H9 (cell line): ENCODE data around the gene CHMP4B. TPM values are rescaled to one million over a fixed set of nuclear protein-coding genes. Genes with fewer than 3 reads are reported as not detected.

Experiments
- DNase-seq: peaks from one replicate; pipeline ENCODE4 v3.0.0-alpha.2; 2017
- H2AFZ ChIP-seq: one replicate; pipeline ENCODE4 v1.6.1; 2013; ENCODE audit warnings: mild to moderate bottlenecking, low read length, control low read depth, moderate library complexity
- H2AK5ac ChIP-seq: 2 replicates; pipeline ENCODE4 v1.6.1; 2013; ENCODE audit warnings: low read length, control low read depth, mixed read lengths; ENCODE audit not compliant: insufficient read length
- H2BK120ac ChIP-seq: one replicate; pipeline ENCODE4 v1.6.1; 2013; ENCODE audit warnings: low read depth, mild to moderate bottlenecking, low read length, control low read depth, inconsistent platforms; ENCODE audit not compliant: poor library complexity, severe bottlenecking
- H2BK12ac ChIP-seq: 2 replicates; pipeline ENCODE4 v1.6.1; 2013; ENCODE audit warnings: low read length, control low read depth, mixed read lengths, low read depth; ENCODE audit not compliant: insufficient read length
- H2BK15ac ChIP-seq: 2 replicates; pipeline ENCODE4 v1.6.1; 2013; ENCODE audit warnings: low read depth, low read length, control low read depth
- H2BK20ac ChIP-seq: one replicate; pipeline ENCODE4 v1.6.1; 2013; ENCODE audit warnings: low read depth, mild to moderate bottlenecking, low read length, control low read depth, inconsistent platforms; ENCODE audit not compliant: poor library complexity, severe bottlenecking
- H2BK5ac ChIP-seq: 2 replicates; pipeline ENCODE4 v1.6.1; 2013; ENCODE audit warnings: low read length, control low read depth, mixed read lengths; ENCODE audit not compliant: insufficient read length
- H3K14ac ChIP-seq: 2 replicates; pipeline ENCODE4 v1.6.1; 2013; ENCODE audit warnings: low read length, control low read depth; ENCODE audit not compliant: insufficient read depth
- H3K18ac ChIP-seq: 2 replicates; pipeline ENCODE4 v1.6.1; 2013; ENCODE audit warnings: low read depth, mild to moderate bottlenecking, mixed read lengths, low read length, control low read depth; ENCODE audit not compliant: insufficient read length
- H3K23ac ChIP-seq: 2 replicates; pipeline ENCODE4 v1.6.1; 2013; ENCODE audit warnings: low read length, control low read depth, mixed read lengths, low read depth; ENCODE audit not compliant: insufficient read length
- H3K23me2 ChIP-seq: 2 replicates; pipeline ENCODE4 v1.6.1; 2013; ENCODE audit warnings: low read depth, mild to moderate bottlenecking, mixed read lengths, low read length, control low read depth; ENCODE audit not compliant: insufficient read length, poor library complexity, severe bottlenecking
- H3K27ac ChIP-seq: 2 replicates; pipeline ENCODE4 v1.5.1; 2013; ENCODE audit warnings: low read length, control low read depth, mixed read lengths, low read depth; ENCODE audit not compliant: insufficient read length
- H3K27me3 ChIP-seq: 2 replicates; pipeline ENCODE4 v1.6.1; 2013; ENCODE audit warnings: low read length, control low read depth, inconsistent platforms; ENCODE audit not compliant: insufficient read depth
- H3K4ac ChIP-seq: 2 replicates; pipeline ENCODE4 v1.6.1; 2013; ENCODE audit warnings: low read depth, mild to moderate bottlenecking, control low read depth, inconsistent platforms, low read length, moderate library complexity
- H3K4me1 ChIP-seq: 2 replicates; pipeline ENCODE4 v1.6.1; 2013; ENCODE audit warnings: low read length, control low read depth, inconsistent platforms; ENCODE audit not compliant: insufficient read depth
- H3K4me2 ChIP-seq: 2 replicates; pipeline ENCODE4 v1.6.1; 2013; ENCODE audit warnings: low read length, control low read depth, mixed read lengths; ENCODE audit not compliant: insufficient read length, insufficient read depth
- H3K56ac ChIP-seq: 2 replicates; pipeline ENCODE4 v1.6.1; 2013; ENCODE audit warnings: low read depth, mild to moderate bottlenecking, mixed read lengths, low read length, control low read depth; ENCODE audit not compliant: insufficient read length
- H3K79me1 ChIP-seq: 2 replicates; pipeline ENCODE4 v1.6.1; 2013; ENCODE audit warnings: low read depth, mild to moderate bottlenecking, moderate library complexity, low read length, control low read depth, inconsistent platforms; ENCODE audit not compliant: insufficient read depth, poor library complexity, severe bottlenecking
- H3K79me2 ChIP-seq: 2 replicates; pipeline ENCODE4 v1.6.1; 2013; ENCODE audit warnings: low read length, control low read depth, inconsistent platforms; ENCODE audit not compliant: insufficient read depth
- H3K9ac ChIP-seq: 2 replicates; pipeline ENCODE4 v1.6.1; 2013; ENCODE audit warnings: low read length, control low read depth, mixed read lengths; ENCODE audit not compliant: insufficient read length; ENCODE audit errors: extremely low read depth
- H3K9me3 ChIP-seq: one replicate; pipeline ENCODE4 v1.6.1; 2013; ENCODE audit warnings: low read depth, low read length, inconsistent platforms; ENCODE audit not compliant: control insufficient read depth
- H3T11ph ChIP-seq: one replicate; pipeline ENCODE4 v1.6.1; 2013; ENCODE audit warnings: mild to moderate bottlenecking, low read length, control low read depth, inconsistent platforms
- H4K20me1 ChIP-seq: one replicate; pipeline ENCODE4 v1.6.1; 2013; ENCODE audit not compliant: control insufficient read depth, insufficient read length, insufficient read depth
- H4K5ac ChIP-seq: 2 replicates; pipeline ENCODE4 v1.6.1; 2013; ENCODE audit warnings: low read depth, mild to moderate bottlenecking, mixed read lengths, low read length, control low read depth; ENCODE audit not compliant: insufficient read length
- H4K8ac ChIP-seq: replicated peaks from 2 replicates; pipeline ENCODE4 v1.6.1; 2013; ENCODE audit warnings: low read length, control low read depth, mixed read lengths, low read depth; ENCODE audit not compliant: insufficient read length
- H4K91ac ChIP-seq: 2 replicates; pipeline ENCODE4 v1.6.1; 2013; ENCODE audit warnings: low read depth, mild to moderate bottlenecking, moderate library complexity, mixed read lengths, low read length, control low read depth; ENCODE audit not compliant: insufficient read length
- H3K27ac Mint-ChIP-seq, 3 experiments: 2 replicates in 2 of 3; 3 replicates in 1 of 3; pipeline ENCODE4 v1.8.0; 2020 to 2021; ENCODE audit warnings: mixed read lengths in 3 of 3, mild to moderate bottlenecking in 1 of 3, moderate library complexity in 1 of 3
- H3K27me3 Mint-ChIP-seq: 2 replicates; pipeline ENCODE4 v1.8.0; 2021; ENCODE audit warnings: low read depth, mild to moderate bottlenecking, moderate library complexity, mixed read lengths
- H3K36me3 Mint-ChIP-seq, 3 experiments: 2 replicates in 2 of 3; 3 replicates in 1 of 3; pipeline ENCODE4 v1.8.0; 2020 to 2021; ENCODE audit warnings: low read depth in 3 of 3, mixed read lengths in 3 of 3; ENCODE audit not compliant: insufficient read depth in 1 of 3
- H3K4me1 Mint-ChIP-seq, 2 experiments: 2 replicates each; pipeline ENCODE4 v1.8.0; 2020; ENCODE audit warnings: mixed read lengths in 2 of 2
- H3K4me3 Mint-ChIP-seq, 2 experiments: 2 replicates in 1 of 2; 3 replicates in 1 of 2; pipeline ENCODE4 v1.8.0; 2020 to 2021; ENCODE audit warnings: mild to moderate bottlenecking in 2 of 2, mixed read lengths in 2 of 2, moderate library complexity in 1 of 2
- H3K9me3 Mint-ChIP-seq, 2 experiments: 2 replicates in 1 of 2; 3 replicates in 1 of 2; pipeline ENCODE4 v1.8.0; 2020; ENCODE audit warnings: mild to moderate bottlenecking in 2 of 2, mixed read lengths in 2 of 2, moderate library complexity in 1 of 2
- WGBS: extraction: QIAGEN DNeasy Blood & Tissue Kit; methylation state at CpG from one replicate; pipeline ENCODE4 v1.1.7; 2013; ENCODE audit warnings: missing lambda C conversion rate, low lambda C conversion rate, mixed read lengths; ENCODE audit not compliant: insufficient read length; ENCODE audit errors: extremely low coverage; 5-methylcytosine and 5-hydroxymethylcytosine counted together
- total RNA-seq: library from RNA; stranded (reverse); gene quantifications from 2 replicates; pipeline ENCODE4 v1.2.1, GENCODE V29; 2021
- TF ChIP-seq, protein P1 (sequence below): fragments of 200-600 bp; sonication (generic); conservative IDR thresholded peaks from 3 replicates; pipeline ENCODE4 v1.8.0; 2021; ENCODE audit warnings: antibody characterized with exemption, mild to moderate bottlenecking

CHMP4B gene
- total RNA-seq, 1 experiment from 2014 or later, result 94.9 TPM

GRCh38 chr20:33785503-33785902 lies 25.6 kb upstream of the CHMP4B start:
- Mint-ChIP-seq H3K4me3 (no peak overlapping the region), H3K9me3 (no peaks in the 10 kb centered on the region), H3K4me1 (peaks cover 6% of the 10 kb centered on the region in 2 experiments), H3K36me3 (peaks cover 0 to 2% (median 0%) of the 10 kb centered on the region in 3 experiments; a peak in 1 of 7 replicates), H3K27ac (no peak overlapping the region), H3K27me3 (no peaks in the 10 kb centered on the region)
- Histone ChIP-seq H2BK15ac (no peak overlapping the region), H3K14ac (no peak overlapping the region), H2BK20ac (no peak overlapping the region), H3K4me1 (no peaks in the 10 kb centered on the region; the same call in 1 of the 2 replicates), H4K91ac (no peak overlapping the region), H3K27me3 (no peaks in the 10 kb centered on the region), H4K8ac (no peak overlapping the region), H4K20me1 (no peaks in the 10 kb centered on the region), H3K23ac (no peak overlapping the region), H3K27ac (no peak overlapping the region), H3K4me2 (no peak overlapping the region), H2AFZ (no peak overlapping the region), H3K23me2 (no peaks in the 10 kb centered on the region), H3K79me2 (no peaks in the 10 kb centered on the region), H2BK5ac (no peak overlapping the region), H3K56ac (no peak overlapping the region), H3K18ac (no peak overlapping the region), H3T11ph (no peak overlapping the region), H2AK5ac (no peak overlapping the region), H4K5ac (no peak overlapping the region), H3K4ac (no peak overlapping the region), H2BK12ac (no peak overlapping the region), H3K9me3 (no peaks in the 10 kb centered on the region), H3K79me1 (no peaks in the 10 kb centered on the region), H2BK120ac (no peak overlapping the region), H3K9ac (no peak overlapping the region)
- DNase-seq, result no peak
- no CpG with 5 or more reads among the region's 5 CpGs for WGBS
- TF ChIP-seq, protein P1, sequence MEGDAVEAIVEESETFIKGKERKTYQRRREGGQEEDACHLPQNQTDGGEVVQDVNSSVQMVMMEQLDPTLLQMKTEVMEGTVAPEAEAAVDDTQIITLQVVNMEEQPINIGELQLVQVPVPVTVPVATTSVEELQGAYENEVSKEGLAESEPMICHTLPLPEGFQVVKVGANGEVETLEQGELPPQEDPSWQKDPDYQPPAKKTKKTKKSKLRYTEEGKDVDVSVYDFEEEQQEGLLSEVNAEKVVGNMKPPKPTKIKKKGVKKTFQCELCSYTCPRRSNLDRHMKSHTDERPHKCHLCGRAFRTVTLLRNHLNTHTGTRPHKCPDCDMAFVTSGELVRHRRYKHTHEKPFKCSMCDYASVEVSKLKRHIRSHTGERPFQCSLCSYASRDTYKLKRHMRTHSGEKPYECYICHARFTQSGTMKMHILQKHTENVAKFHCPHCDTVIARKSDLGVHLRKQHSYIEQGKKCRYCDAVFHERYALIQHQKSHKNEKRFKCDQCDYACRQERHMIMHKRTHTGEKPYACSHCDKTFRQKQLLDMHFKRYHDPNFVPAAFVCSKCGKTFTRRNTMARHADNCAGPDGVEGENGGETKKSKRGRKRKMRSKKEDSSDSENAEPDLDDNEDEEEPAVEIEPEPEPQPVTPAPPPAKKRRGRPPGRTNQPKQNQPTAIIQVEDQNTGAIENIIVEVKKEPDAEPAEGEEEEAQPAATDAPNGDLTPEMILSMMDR, result no peak
